Endodermal cell (in vitro differentiated cells): Measurements from ENCODE around the gene TMEM109. TPM values are rescaled to one million over a fixed set of nuclear protein-coding genes. Genes with fewer than 3 reads are reported as not detected.

Source experiments
- DNase-seq: peaks from one replicate; pipeline ENCODE4 v3.0.0-alpha.2; 2017
- H3K27ac ChIP-seq: 2 replicates; pipeline ENCODE4 v1.5.1; 2013; ENCODE audit warnings: mild to moderate bottlenecking, low read depth, low read length, moderate library complexity
- H3K27me3 ChIP-seq: 2 replicates; pipeline ENCODE4 v1.6.1; 2013; ENCODE audit warnings: mild to moderate bottlenecking, low read length, moderate library complexity; ENCODE audit not compliant: insufficient read depth, control insufficient read depth, poor library complexity, severe bottlenecking
- H3K36me3 ChIP-seq: 2 replicates; pipeline ENCODE4 v1.7.0; 2013; ENCODE audit warnings: mild to moderate bottlenecking, low read length, moderate library complexity; ENCODE audit not compliant: control insufficient read depth, insufficient read depth
- H3K4me1 ChIP-seq: one replicate; pipeline ENCODE4 v1.7.0; 2013; ENCODE audit warnings: low read length; ENCODE audit not compliant: control insufficient read depth, insufficient read depth
- H3K4me3 ChIP-seq: 2 replicates; pipeline ENCODE4 v1.5.1; 2013; ENCODE audit warnings: mild to moderate bottlenecking, low read length, moderate library complexity
- H3K9ac ChIP-seq: 2 replicates; pipeline ENCODE4 v1.6.1; 2013; ENCODE audit warnings: mild to moderate bottlenecking, low read length, moderate library complexity; ENCODE audit not compliant: poor library complexity, severe bottlenecking; ENCODE audit errors: extremely low read depth
- H3K9me3 ChIP-seq: 2 replicates; pipeline ENCODE4 v1.6.1; 2013; ENCODE audit warnings: mild to moderate bottlenecking, low read length, moderate library complexity; ENCODE audit not compliant: control insufficient read depth
- H3K27ac Mint-ChIP-seq: 2 replicates; pipeline ENCODE4 v1.8.0; 2020; ENCODE audit warnings: mixed read lengths
- H3K27me3 Mint-ChIP-seq: 2 replicates; pipeline ENCODE4 v1.8.0; 2021; ENCODE audit warnings: mild to moderate bottlenecking, mixed read lengths; ENCODE audit not compliant: insufficient read depth
- H3K36me3 Mint-ChIP-seq: 2 replicates; pipeline ENCODE4 v1.8.0; 2020; ENCODE audit warnings: low read depth, mixed read lengths
- H3K4me1 Mint-ChIP-seq: 2 replicates; pipeline ENCODE4 v1.8.0; 2020; ENCODE audit warnings: mixed read lengths
- H3K4me3 Mint-ChIP-seq: 2 replicates; pipeline ENCODE4 v1.8.0; 2020; ENCODE audit warnings: mild to moderate bottlenecking, moderate library complexity, mixed read lengths
- H3K9me3 Mint-ChIP-seq: 2 replicates; pipeline ENCODE4 v1.8.0; 2020; ENCODE audit warnings: mild to moderate bottlenecking, mixed read lengths
- WGBS, 2 experiments: methylation state at CpG; one replicate each; pipeline versions ENCODE4 v1.1.5 to v1.1.7; 2013; ENCODE audit warnings: missing lambda C conversion rate in 2 of 2, mixed read lengths in 1 of 2; ENCODE audit not compliant: insufficient coverage in 1 of 2, insufficient read length in 1 of 2; 5-methylcytosine and 5-hydroxymethylcytosine counted together
- total RNA-seq, 2 donors: library from RNA; stranded (reverse); fragmentation: NEBNext Ultra II Directional in 1 of 2; extraction: Animal tissue kit (Norgen Biotek cat#: 25700) in 1 of 2; gene quantifications; 2 replicates in 1 of 2; 3 replicates in 1 of 2; pipeline ENCODE4 v1.2.1, GENCODE V29; 2021
- TF ChIP-seq, protein P1 (sequence below): fragments of 200-600 bp; sonication (generic); conservative IDR thresholded peaks from 2 replicates; pipeline ENCODE4 v1.5.0; 2021; ENCODE audit warnings: antibody characterized with exemption, mild to moderate bottlenecking

The TMEM109 gene
- total RNA-seq, 2 donors from 2014 or later = 41.4 to 56.8 TPM

DNA sequence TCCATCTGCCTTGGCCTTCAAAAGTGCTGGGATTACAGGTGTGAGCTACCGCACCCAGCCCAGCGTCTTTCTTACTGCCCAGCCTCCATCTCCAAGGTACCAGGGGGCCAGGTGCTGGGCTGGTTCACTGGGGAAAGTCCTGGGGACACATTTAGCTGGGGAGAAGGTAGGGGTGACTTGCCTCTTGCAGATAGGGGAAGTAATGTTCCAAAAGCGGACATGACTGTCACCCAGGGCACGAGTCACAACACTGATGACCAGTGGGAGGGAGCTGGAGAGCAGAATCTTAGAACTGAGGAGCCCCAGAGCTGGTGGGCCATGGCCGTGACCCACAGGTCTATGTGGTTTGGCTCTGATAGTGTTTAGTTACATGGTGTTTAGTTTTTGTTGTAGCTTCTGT lies 40.5 kb downstream of the TMEM109 start:
- Histone ChIP-seq H3K9me3 (no peaks in the 10 kb centered on the region), H3K27ac (no peak overlapping the region), H3K4me1 (no peaks in the 10 kb centered on the region), H3K27me3 (peaks cover 47% of the 10 kb centered on the region), H3K9ac (no peak overlapping the region), H3K4me3 (no peak overlapping the region), H3K36me3 (no peaks in the 10 kb centered on the region)
- Mint-ChIP-seq H3K36me3 (no peaks in the 10 kb centered on the region), H3K4me3 (no peak overlapping the region), H3K4me1 (no peaks in the 10 kb centered on the region), H3K27me3 (peaks cover 62% of the 10 kb centered on the region), H3K27ac (no peak overlapping the region), H3K9me3 (no peaks in the 10 kb centered on the region)
- no peak for DNase-seq
- WGBS, 2 experiments = 90 to 100% methylated on average over 1 to 5 of the region's 5 CpGs
- TF ChIP-seq, protein P1, sequence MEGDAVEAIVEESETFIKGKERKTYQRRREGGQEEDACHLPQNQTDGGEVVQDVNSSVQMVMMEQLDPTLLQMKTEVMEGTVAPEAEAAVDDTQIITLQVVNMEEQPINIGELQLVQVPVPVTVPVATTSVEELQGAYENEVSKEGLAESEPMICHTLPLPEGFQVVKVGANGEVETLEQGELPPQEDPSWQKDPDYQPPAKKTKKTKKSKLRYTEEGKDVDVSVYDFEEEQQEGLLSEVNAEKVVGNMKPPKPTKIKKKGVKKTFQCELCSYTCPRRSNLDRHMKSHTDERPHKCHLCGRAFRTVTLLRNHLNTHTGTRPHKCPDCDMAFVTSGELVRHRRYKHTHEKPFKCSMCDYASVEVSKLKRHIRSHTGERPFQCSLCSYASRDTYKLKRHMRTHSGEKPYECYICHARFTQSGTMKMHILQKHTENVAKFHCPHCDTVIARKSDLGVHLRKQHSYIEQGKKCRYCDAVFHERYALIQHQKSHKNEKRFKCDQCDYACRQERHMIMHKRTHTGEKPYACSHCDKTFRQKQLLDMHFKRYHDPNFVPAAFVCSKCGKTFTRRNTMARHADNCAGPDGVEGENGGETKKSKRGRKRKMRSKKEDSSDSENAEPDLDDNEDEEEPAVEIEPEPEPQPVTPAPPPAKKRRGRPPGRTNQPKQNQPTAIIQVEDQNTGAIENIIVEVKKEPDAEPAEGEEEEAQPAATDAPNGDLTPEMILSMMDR = no peak

DNA sequence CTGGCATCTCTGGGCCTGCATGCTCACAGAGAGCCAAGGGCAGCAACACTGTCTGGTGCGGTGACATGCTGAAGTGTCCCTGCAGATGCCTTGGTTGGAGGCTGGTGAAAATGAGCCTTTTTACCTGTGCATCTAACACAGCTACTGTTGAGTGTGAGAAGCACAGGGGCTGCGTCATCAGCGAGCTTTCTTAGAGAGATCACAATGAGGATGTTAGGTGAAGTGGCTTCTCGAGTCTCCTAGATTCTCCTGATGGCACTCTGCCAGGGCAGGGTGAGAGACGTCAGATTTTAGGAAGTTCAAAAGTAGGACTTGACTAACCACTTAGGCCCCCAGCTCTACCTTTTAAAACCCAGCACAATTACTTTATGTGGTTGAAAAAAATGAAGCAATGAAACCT lies 41.6 kb downstream of the TMEM109 start:
- 74 to 77% methylated on average over 5 of the region's 5 CpGs for WGBS, 2 experiments
- H3K9me3 Mint-ChIP-seq = no peaks in the 10 kb centered on the region
- Histone ChIP-seq H3K4me3 (no peak overlapping the region), H3K9me3 (no peaks in the 10 kb centered on the region), H3K36me3 (no peaks in the 10 kb centered on the region), H3K9ac (no peak overlapping the region), H3K4me1 (no peaks in the 10 kb centered on the region), H3K27me3 (peaks cover 45% of the 10 kb centered on the region), H3K27ac (no peak overlapping the region)
- no peaks in the 10 kb centered on the region for H3K36me3 Mint-ChIP-seq
- no peak overlapping the region for H3K27ac Mint-ChIP-seq
- peaks cover 61% of the 10 kb centered on the region for H3K27me3 Mint-ChIP-seq
- no peak overlapping the region for H3K4me3 Mint-ChIP-seq
- H3K4me1 Mint-ChIP-seq = no peaks in the 10 kb centered on the region
- TF ChIP-seq, protein P1 = no peak
- no peak for DNase-seq

DNA sequence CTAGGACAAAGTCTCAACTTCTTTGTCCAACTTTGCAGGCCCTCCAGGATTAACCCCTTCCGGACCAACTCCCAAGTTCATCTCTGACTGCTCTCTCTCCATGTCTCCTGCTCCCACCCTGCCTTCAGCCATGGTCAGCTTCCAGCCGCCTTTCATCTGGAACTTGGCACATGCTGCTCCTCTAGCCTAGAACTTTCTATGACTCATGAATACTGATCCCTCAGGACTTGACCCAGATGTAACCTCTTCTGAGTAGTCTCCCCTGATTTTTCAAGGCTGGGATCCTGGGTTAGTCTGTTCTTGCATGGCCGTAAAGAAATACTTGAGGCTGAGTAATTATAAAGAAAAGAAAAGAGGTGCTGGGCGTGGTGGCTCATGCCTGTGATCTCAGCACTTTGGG lies 43.2 kb downstream of the TMEM109 start:
- Histone ChIP-seq H3K27me3 (peaks cover 41% of the 10 kb centered on the region), H3K9me3 (no peaks in the 10 kb centered on the region), H3K27ac (no peak overlapping the region), H3K9ac (no peak overlapping the region), H3K4me1 (no peaks in the 10 kb centered on the region), H3K4me3 (no peak overlapping the region), H3K36me3 (no peaks in the 10 kb centered on the region)
- Mint-ChIP-seq H3K4me3 (no peak overlapping the region), H3K36me3 (no peaks in the 10 kb centered on the region), H3K27me3 (peaks cover 59% of the 10 kb centered on the region), H3K9me3 (no peaks in the 10 kb centered on the region), H3K4me1 (no peaks in the 10 kb centered on the region), H3K27ac (no peak overlapping the region)
- TF ChIP-seq, protein P1 = no peak
- WGBS, 2 experiments = 89 to 97% methylated on average over 4 of the region's 4 CpGs
- no peak for DNase-seq
